ENCODE measurements around the gene DMRTC2. TPM values are rescaled to one million over a fixed set of nuclear protein-coding genes. Genes with fewer than 3 reads are reported as not detected.

The DMRTC2 gene
- total and polyA plus RNA-seq, 2 of the 13 experiments (the other 11 are each of a cell fraction or from before 2014, with no cell fraction given): not detected

GRCh38 chr19:41871573-41872383 lies 26.9 kb downstream of the DMRTC2 start (continued):
- TF ChIP-seq HNF1A (IDR thresholded peaks at IDR 0.05; ENCODE audit: low read depth) (no peak), HNF1A (CRISPR knock-in tag; IDR thresholded peaks at IDR 0.05; ENCODE audit: borderline replicate concordance) (no peak), BORCS8-MEF2B (CRISPR knock-in tag; IDR thresholded peaks at IDR 0.05) (no peak), ZNF17 (CRISPR knock-in tag; IDR thresholded peaks at IDR 0.05) (no peak), TBP (CRISPR knock-in tag; IDR thresholded peaks at IDR 0.05) (no peak), CHD4 (IDR thresholded peaks at IDR 0.05; ENCODE audit: borderline replicate concordance, low read length) (no peak), ZNF12 (CRISPR knock-in tag; IDR thresholded peaks at IDR 0.05) (no peak), MXI1 (IDR thresholded peaks at IDR 0.05; ENCODE audit: borderline replicate concordance, low read depth, low read length) (no peak), PAF1 (CRISPR knock-in tag; IDR thresholded peaks at IDR 0.05) (peak; percentile 88; the same call in 1 of the 2 replicates), CBFB (CRISPR knock-in tag; IDR thresholded peaks at IDR 0.05) (no peak), ZFYVE20 (CRISPR knock-in tag; IDR thresholded peaks at IDR 0.05; ENCODE audit: borderline replicate concordance, low read depth) (no peak), NR2F1 (CRISPR knock-in tag; IDR thresholded peaks at IDR 0.05) (no peak), ZFP36L1 (CRISPR knock-in tag; IDR thresholded peaks at IDR 0.05) (no peak), HINFP (CRISPR knock-in tag; IDR thresholded peaks at IDR 0.05; ENCODE audit: low read depth) (no peak), TRAFD1 (CRISPR knock-in tag; IDR thresholded peaks at IDR 0.05; ENCODE audit: borderline replicate concordance) (no peak), ETV6 (CRISPR knock-in tag; conservative IDR thresholded peaks at IDR 0.05) (no peak), ZNF589 (CRISPR knock-in tag; conservative IDR thresholded peaks at IDR 0.05) (no peak), ZFP36 (IDR thresholded peaks at IDR 0.05; ENCODE audit: borderline replicate concordance, low read depth, low read length, partially characterized antibody) (no peak), KDM2A (CRISPR knock-in tag; IDR thresholded peaks at IDR 0.05; ENCODE audit: borderline replicate concordance, low read depth) (peak; percentile 71; the same call in 1 of the 2 replicates), ZBTB38 (CRISPR knock-in tag; IDR thresholded peaks at IDR 0.05) (peak; percentile 93), SIX4 (CRISPR knock-in tag; IDR thresholded peaks at IDR 0.05) (no peak)
